ENCODE results near the gene RTL1. TPM values are rescaled to one million over a fixed set of nuclear protein-coding genes. Genes with fewer than 3 reads are reported as not detected.

The RTL1 gene
- total RNA-seq, 1 donor from 2014 or later: not detected

- Histone ChIP-seq H3K27me3 (no peaks in the 10 kb centered on the region), H3K36me3 (no peaks in the 10 kb centered on the region), H3K4me3 (no peak overlapping the region), H3K4me1 (no peaks in the 10 kb centered on the region), H3K27ac (no peak overlapping the region), H3K9me3 (no peaks in the 10 kb centered on the region)
- ATAC-seq: no peak
- TF ChIP-seq CTCF (IDR thresholded peaks at IDR 0.05): no peak
- DNase-seq: no peak
- intact Hi-C loops (cut with DNase I): no loop called here
Observed at GRCh38 chr14:100887728-100888335, 15.7 kb downstream of the RTL1 start.

GRCh38 chr14:100885617-100886016, 17.9 kb downstream of the RTL1 start:
- intact Hi-C loops (cut with DNase I): no loop called here
- H3K27ac ChIP-seq: no peak overlapping the region
- no peak for TF ChIP-seq CTCF (IDR thresholded peaks at IDR 0.05)
- ATAC-seq (no peak), DNase-seq (no peak)
- H3K27me3 ChIP-seq: no peaks in the 10 kb centered on the region
- H3K4me3 ChIP-seq: no peak overlapping the region
- H3K4me1 ChIP-seq: no peaks in the 10 kb centered on the region
- no peaks in the 10 kb centered on the region for H3K9me3 ChIP-seq
- no peaks in the 10 kb centered on the region for H3K36me3 ChIP-seq

DNA sequence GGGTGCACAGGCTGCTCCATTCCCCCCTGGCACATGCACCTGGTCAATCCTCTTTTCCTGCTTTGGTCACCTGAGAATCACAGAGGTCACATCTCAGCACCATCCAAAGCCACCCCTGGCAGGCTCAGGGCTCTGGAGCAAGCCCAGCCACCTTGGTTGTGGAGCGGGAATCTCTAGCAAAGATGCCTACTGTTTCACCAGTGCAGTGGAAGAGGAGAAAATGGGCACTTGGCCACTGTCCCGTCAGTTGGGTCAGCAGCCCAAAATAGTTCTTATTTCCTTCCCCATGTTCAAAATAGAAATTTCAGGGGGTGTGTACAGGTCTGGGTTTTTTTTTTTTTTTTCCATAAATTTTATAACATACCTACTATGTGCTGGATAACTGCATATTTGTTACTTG, 18.3 kb downstream of the RTL1 start:
- Histone ChIP-seq H3K27me3 (no peaks in the 10 kb centered on the region), H3K27ac (no peak overlapping the region), H3K36me3 (no peaks in the 10 kb centered on the region), H3K4me1 (no peaks in the 10 kb centered on the region), H3K4me3 (no peak overlapping the region), H3K9me3 (no peaks in the 10 kb centered on the region)
- intact Hi-C loops (cut with DNase I): no loop called here
- ATAC-seq (no peak), DNase-seq (peak; percentile 37)
- TF ChIP-seq CTCF (IDR thresholded peaks at IDR 0.05): no peak

- Histone ChIP-seq H3K27me3 (no peaks in the 10 kb centered on the region), H3K36me3 (no peaks in the 10 kb centered on the region), H3K4me3 (no peak overlapping the region), H3K9me3 (no peaks in the 10 kb centered on the region), H3K4me1 (no peaks in the 10 kb centered on the region), H3K27ac (no peak overlapping the region)
- TF ChIP-seq CTCF (IDR thresholded peaks at IDR 0.05): no peak
- no peak for ATAC-seq
- DNase-seq: peak; percentile 35
- intact Hi-C loops (cut with DNase I): no loop called here
Observed at GRCh38 chr14:100884456-100884855, 19.1 kb downstream of the RTL1 start.

DNA sequence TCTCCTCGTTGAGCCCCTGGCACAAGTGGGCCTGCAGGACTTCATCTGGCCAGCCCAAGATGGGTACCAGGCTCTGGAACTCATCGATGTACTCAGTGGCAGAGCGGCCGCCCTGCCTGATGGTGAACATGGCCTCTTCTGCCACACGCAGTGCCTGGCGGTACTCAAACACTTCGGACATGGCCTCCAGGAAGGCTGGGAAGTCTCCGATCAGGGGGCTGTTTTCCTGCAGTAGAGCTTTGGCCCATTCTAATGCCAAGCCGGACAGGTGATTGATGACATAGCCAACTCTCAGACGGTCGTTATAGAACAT, 19.8 kb downstream of the RTL1 start:
- no peaks in the 10 kb centered on the region for H3K9me3 ChIP-seq
- intact Hi-C loops (cut with DNase I): no loop called here
- no peaks in the 10 kb centered on the region for H3K36me3 ChIP-seq
- DNase-seq (no peak), ATAC-seq (no peak)
- H3K4me1 ChIP-seq: no peaks in the 10 kb centered on the region
- peaks cover 6% of the 10 kb centered on the region for H3K27me3 ChIP-seq
- TF ChIP-seq CTCF (IDR thresholded peaks at IDR 0.05): no peak
- H3K4me3 ChIP-seq: no peak overlapping the region
- H3K27ac ChIP-seq: no peak overlapping the region
